ENCODE results near the gene ELOB. TPM values are rescaled to one million over a fixed set of nuclear protein-coding genes. Genes with fewer than 3 reads are reported as not detected.

ELOB gene
- total RNA-seq, 1 donor from 2014 or later: 172 TPM

GRCh38 chr16:2822158-2822495 lies 45.0 kb upstream of the ELOB start:
- Mint-ChIP-seq H3K4me3 (no peak overlapping the region), H3K27ac (no peak overlapping the region), H3K9me3 (no peaks in the 10 kb centered on the region), H3K4me1 (no peaks in the 10 kb centered on the region), H3K27me3 (peaks cover 3% of the 10 kb centered on the region), H3K36me3 (ENCODE audit: low read depth) (no peaks in the 10 kb centered on the region)
- CTCF ChIA-PET: interaction anchor here (1.0 to 1.3 kb wide), 2 partner anchors 54 to 98 kb away, joined by 3 to 4 read pairs; no protein-coding TSS in a partner anchor
- intact Hi-C loops (cut with micrococcal nuclease): no loop called here
- no peak for ATAC-seq (ENCODE audit: low read depth)
- POLR2A ChIA-PET: interaction anchor here (0.5 kb wide), 1 partner anchor 377 kb away, joined by 3 read pairs; no protein-coding TSS in a partner anchor
- TF ChIP-seq CTCF (IDR thresholded peaks at IDR 0.05): no peak
- no peak for DNase-seq

GRCh38 chr16:2821487-2822157 lies 44.5 kb upstream of the ELOB start:
- intact Hi-C loops (cut with micrococcal nuclease): no loop called here
- H3K36me3 Mint-ChIP-seq (ENCODE audit: low read depth): no peaks in the 10 kb centered on the region
- H3K9me3 Mint-ChIP-seq: no peaks in the 10 kb centered on the region
- H3K4me3 Mint-ChIP-seq: no peak overlapping the region
- H3K27ac Mint-ChIP-seq: no peak overlapping the region
- DNase-seq (no peak), ATAC-seq (ENCODE audit: low read depth) (no peak)
- peaks cover 3% of the 10 kb centered on the region for H3K27me3 Mint-ChIP-seq
- TF ChIP-seq CTCF (IDR thresholded peaks at IDR 0.05): no peak
- CTCF ChIA-PET: interaction anchor here (1.0 to 1.3 kb wide), 2 partner anchors 54 to 99 kb away, joined by 3 to 4 read pairs; no protein-coding TSS in a partner anchor
- H3K4me1 Mint-ChIP-seq: no peaks in the 10 kb centered on the region
- POLR2A ChIA-PET: no interaction called here

- no peaks in the 10 kb centered on the region for H3K36me3 Mint-ChIP-seq (ENCODE audit: low read depth)
- no peak overlapping the region for H3K27ac Mint-ChIP-seq
- intact Hi-C loops (cut with micrococcal nuclease): no loop called here
- H3K4me3 Mint-ChIP-seq: no peak overlapping the region
- H3K9me3 Mint-ChIP-seq: no peaks in the 10 kb centered on the region
- peaks cover 3% of the 10 kb centered on the region for H3K27me3 Mint-ChIP-seq
- H3K4me1 Mint-ChIP-seq: no peaks in the 10 kb centered on the region
- DNase-seq (no peak), ATAC-seq (ENCODE audit: low read depth) (no peak)
- ChIA-PET POLR2A (no interaction called here), CTCF (interaction anchor here (1.0 to 1.3 kb wide), 2 partner anchors 55 to 99 kb away, joined by 3 to 4 read pairs; no protein-coding TSS in a partner anchor)
- no peak for TF ChIP-seq CTCF (IDR thresholded peaks at IDR 0.05)
Measured at GRCh38 chr16:2820836-2821486, 43.9 kb upstream of the ELOB start.

GRCh38 chr16:2819939-2820835 lies 43.1 kb upstream of the ELOB start:
- TF ChIP-seq CTCF (IDR thresholded peaks at IDR 0.05): no peak
- no peaks in the 10 kb centered on the region for H3K4me1 Mint-ChIP-seq
- no peak for DNase-seq
- no peak overlapping the region for H3K4me3 Mint-ChIP-seq
- intact Hi-C loops (cut with micrococcal nuclease): no loop called here
- ChIA-PET POLR2A (no interaction called here), CTCF (no interaction called here)
- peaks cover 3% of the 10 kb centered on the region for H3K27me3 Mint-ChIP-seq
- H3K27ac Mint-ChIP-seq: no peak overlapping the region
- ATAC-seq (ENCODE audit: low read depth): no peak
- H3K9me3 Mint-ChIP-seq: no peaks in the 10 kb centered on the region
- H3K36me3 Mint-ChIP-seq (ENCODE audit: low read depth): no peaks in the 10 kb centered on the region
